AG09319 (cell line): ENCODE measurements around the gene PRKCZ.
"Not testable (repeated sequence)": the region's sequence is repeated elsewhere in the genome, so short reads cannot be mapped to it uniquely, and the experiment has no call there.

Experiments
- DNase-seq: peaks from one replicate; pipeline ENCODE4 v3.0.0-alpha.2; 2010; ENCODE audit warnings: low read depth; ENCODE audit errors: extremely low read depth
- TF ChIP-seq, protein P1 (sequence below): IDR thresholded peaks from 2 replicates; pipeline ENCODE4 v1.5.1; 2011; ENCODE audit warnings: low read depth, mild to moderate bottlenecking, inconsistent platforms, low read length, moderate library complexity

Gene PRKCZ

DNA sequence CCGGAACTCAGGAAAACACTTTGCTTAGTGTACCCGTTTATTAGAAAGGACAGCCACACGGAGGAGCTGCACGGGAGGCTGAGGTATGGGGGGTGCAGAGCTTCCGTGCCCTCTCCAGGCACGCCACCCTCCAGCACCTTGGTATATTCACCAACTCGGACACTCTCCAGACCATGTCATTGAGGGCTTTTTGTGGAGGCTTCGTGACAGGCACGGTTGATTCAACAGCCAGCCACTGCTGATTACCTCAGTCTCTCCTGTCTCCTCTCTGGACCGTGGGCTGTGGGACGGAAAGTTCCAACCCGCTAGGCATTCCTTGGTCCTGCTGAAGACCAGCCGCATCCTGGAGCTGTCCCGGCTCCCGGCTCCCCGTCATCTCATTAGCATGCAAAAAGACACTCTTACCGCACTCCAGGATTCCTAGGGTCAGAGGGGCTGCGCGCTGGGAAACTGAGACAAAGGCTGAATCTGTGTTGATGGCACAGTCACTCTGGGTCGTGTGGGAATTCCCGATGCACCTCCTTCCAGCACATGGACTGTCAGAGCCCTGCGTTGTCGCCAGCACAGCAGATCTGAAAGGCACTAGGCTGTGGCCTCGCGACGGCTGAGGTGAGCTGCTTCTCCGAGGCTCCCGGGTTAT lies 65.6 kb downstream of the PRKCZ start:
- DNase-seq: no peak
- TF ChIP-seq, protein P1, sequence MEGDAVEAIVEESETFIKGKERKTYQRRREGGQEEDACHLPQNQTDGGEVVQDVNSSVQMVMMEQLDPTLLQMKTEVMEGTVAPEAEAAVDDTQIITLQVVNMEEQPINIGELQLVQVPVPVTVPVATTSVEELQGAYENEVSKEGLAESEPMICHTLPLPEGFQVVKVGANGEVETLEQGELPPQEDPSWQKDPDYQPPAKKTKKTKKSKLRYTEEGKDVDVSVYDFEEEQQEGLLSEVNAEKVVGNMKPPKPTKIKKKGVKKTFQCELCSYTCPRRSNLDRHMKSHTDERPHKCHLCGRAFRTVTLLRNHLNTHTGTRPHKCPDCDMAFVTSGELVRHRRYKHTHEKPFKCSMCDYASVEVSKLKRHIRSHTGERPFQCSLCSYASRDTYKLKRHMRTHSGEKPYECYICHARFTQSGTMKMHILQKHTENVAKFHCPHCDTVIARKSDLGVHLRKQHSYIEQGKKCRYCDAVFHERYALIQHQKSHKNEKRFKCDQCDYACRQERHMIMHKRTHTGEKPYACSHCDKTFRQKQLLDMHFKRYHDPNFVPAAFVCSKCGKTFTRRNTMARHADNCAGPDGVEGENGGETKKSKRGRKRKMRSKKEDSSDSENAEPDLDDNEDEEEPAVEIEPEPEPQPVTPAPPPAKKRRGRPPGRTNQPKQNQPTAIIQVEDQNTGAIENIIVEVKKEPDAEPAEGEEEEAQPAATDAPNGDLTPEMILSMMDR: no peak

DNA sequence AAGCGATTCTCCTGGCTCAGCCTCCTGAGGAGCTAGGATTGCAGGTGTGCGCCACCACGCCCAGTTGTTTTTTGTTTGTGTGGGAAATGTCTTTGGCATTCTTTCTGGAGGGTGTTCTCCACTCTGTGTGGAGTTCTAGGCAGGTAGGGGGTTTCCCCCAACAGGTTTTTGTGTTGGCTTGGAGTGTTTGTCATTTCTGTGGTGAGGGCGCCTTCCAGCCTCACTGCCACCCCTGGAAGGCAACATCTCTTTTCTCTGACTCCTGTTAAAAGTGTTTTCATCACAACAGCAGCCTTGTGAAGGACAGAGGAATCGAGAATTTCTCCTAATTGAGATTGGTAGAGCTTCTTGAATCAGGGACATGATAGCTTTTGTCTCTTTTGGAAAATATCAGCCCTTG lies 69.7 kb downstream of the PRKCZ start:
- DNase-seq: no peak
- TF ChIP-seq, protein P1: no peak

GRCh38 chr1:2121101-2121691 lies 71.0 kb downstream of the PRKCZ start:
- DNase-seq: no peak
- TF ChIP-seq, protein P1: no peak

DNA sequence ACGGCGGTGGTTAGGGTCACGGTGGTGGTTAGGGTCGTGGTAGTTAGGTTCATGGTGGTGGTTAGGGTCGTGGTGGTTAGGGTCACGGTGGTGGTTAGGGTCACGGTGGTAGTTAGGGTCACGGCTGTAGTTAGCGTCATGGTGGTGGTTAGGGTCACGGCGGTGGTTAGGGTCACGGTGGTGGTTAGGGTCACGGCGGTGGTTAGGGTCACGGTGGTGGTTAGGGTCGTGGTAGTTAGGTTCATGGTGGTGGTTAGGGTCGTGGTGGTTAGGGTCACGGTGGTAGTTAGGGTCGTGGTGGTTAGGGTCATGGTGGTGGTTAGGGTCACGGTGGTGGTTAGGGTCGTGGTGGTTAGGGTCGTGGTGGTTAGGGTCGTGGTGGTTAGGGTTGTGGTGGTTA lies 71.6 kb downstream of the PRKCZ start:
- DNase-seq: not testable (repeated sequence)

DNA sequence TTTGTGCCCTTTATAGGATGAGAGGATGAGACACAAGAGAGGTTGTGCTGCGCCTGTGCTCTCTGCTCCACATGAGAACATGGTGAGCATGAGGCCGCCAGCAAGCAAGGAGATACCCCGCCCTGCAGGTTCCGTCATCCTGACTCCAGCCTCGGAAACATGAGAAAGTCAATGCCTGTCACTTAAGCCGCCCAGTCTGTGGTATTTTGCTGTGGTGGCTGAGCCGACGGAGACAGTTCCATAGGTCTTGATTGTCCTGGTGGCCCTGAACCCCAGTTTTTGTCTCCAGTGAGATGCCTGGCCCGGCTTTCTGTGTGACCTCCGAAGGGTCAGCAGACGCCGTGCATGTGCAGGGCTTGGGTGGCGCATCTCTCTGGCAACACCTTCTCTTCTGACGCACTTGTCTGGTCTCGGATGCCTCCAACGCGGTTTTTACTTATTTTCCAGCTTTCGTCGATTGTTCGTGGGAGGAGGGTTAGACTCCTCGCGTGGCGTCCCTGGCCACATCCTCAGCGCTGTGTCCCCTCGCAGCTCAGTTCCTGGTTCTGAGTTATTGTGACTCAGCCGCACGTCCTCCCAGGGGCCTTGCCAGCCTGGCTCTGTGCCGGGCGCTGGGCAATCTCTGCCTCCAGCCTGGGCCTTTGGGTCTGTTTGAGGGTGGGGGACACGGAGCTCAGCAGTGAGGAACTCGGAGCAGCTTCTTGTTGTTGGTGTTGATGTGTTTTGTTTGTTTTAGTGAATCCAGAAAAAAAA lies 74.4 kb downstream of the PRKCZ start:
- TF ChIP-seq, protein P1: no peak
- no peak for DNase-seq

DNA sequence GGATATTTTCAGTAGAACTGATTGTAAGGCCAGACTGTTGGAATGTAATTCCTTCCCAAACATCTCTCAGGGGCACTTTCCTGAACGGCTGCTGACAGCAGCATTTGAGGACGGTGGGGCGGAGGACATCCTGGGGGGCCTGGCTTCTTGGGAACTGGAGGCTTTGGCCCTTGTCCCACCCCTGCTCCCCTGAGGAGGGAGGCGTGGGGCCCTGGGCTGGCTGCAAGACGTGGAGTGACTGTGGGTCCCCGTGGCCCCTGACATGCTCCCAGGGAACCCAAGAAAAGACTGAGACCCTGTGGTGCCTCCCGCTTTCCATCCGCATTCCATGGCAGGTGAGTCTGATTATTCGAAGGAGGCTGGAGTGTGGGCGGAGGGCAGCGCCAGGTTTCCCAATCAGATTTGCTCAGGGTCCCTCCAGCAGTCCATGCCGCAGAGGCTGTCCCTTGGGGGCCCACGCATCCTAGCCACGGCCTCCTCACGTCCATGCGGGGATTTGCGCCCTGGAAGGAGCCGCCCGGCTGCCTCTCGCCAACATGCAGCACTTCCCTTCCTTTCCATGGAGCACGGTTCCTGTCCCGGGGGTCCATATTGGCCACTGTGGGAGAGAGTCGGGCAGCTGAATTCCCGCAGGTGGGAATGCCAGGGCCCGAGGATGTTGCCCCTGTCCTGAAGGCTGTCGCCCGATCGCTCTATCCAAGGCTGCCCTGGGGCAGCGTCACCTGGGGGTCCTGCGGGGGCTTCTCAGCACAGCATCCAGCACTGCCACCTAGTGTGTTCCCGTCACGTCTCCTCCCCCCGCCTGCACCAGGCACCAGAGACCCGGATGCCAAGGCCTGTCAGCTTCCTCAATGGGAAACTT lies 75.4 kb downstream of the PRKCZ start:
- TF ChIP-seq, protein P1: no peak
- DNase-seq: no peak

DNA sequence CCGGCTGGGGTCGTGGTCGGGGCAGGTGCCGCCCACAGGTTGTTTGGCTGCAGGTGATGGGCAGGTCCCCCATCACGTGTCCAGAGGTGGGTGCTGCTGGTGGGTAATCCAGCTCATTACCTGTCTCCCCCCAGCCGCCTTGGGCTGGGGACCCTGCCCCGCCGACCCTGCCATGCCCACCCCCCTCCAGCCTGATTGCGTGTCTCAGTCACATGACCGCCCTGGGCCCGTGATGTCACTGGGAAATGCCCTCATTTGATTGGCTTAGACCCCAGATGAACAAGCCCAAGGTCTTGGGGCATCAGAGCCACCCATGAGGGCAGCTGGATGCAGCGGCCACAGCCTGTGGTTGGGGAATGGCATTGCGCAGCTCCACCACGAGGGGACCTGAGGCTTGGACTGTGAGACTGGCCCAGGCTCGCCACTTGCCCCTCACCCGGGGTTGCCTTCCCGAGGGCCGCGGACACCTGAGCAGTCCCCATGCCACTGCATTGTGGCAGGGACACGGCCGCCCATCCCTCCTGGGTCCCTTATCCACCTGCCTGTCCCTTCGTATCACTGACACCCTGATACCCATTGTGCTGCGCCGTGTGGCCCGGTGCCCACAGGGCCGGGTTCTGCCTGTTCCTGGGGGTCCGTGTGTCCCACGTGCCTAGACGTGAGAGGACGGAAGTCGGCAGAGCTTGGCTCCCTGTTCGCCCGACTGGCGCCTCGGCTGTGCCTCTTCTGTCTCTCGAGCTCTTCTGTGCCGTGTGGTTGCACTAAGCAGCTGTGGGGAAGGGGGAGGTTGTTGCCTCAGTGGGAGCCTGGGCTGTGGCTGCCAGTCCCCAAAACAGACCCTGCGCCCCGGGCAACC lies 76.3 kb downstream of the PRKCZ start:
- DNase-seq: no peak
- TF ChIP-seq, protein P1: no peak
